ENCODE measurements around the gene ING5.
"Not testable (repeated sequence)": the region's sequence is repeated elsewhere in the genome, so short reads cannot be mapped to it uniquely, and the experiment has no call there.

Gene ING5

DNA sequence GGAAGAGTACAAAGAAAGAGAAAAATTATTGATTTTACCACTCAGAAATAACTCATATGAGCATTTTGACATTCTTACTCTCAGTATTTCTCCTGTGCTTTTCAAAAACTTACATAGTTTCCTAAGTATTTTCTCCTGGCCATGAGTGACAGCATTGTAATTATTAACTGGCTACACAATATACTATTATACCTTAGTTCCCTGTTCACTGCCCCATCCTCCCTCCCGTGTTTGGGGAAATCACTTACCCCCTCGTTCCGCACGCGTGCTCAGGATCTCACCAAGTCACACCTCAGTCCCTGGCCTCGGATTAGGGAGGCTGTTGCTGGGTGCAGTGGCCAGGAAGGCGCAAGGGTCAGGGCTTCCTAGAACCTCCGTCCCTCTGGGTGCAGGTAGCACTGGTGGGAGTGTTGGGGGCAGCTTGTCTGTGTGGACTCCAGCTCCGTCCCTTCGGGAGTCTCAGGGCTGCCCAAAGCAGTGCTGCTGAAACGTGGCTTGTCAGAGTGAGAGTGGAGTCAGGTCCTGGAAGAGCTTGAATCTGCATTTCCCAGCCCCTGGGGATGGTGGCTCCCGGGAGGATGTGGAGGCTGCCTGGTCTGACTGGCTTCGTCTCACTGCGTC, 41.1 kb upstream of the ING5 start:
- no peak overlapping the region for H4K8ac ChIP-seq (ENCODE audit: low read depth, low read length)
- no peak overlapping the region for H4K5ac ChIP-seq (ENCODE audit: low read length)
- no peak overlapping the region for H3K4ac ChIP-seq (ENCODE audit: low read depth, low read length)
- H2BK15ac ChIP-seq (replicated peaks; ENCODE audit: low read depth), result no peak overlapping the region
- H3K27me3 ChIP-seq (ENCODE audit: insufficient read depth, low read length, poor library complexity), result no peaks in the 10 kb centered on the region
- H3K79me2 ChIP-seq (ENCODE audit: control insufficient read depth, insufficient read depth, low read length), result no peaks in the 10 kb centered on the region
- H3K79me1 ChIP-seq (ENCODE audit: low read length), result peaks cover 1% of the 10 kb centered on the region
- H3K56ac ChIP-seq (ENCODE audit: low read length), result no peak overlapping the region
- WGBS (ENCODE audit: extremely low coverage, insufficient coverage, low lambda C conversion rate), result no CpG with 5 or more reads among the region's 14 CpGs
- H3K18ac ChIP-seq (ENCODE audit: low read length), result no peak overlapping the region
- H3K23ac ChIP-seq (ENCODE audit: low read length), result no peak overlapping the region
- no peak overlapping the region for H2AK5ac ChIP-seq (ENCODE audit: low read length)
- H3K9ac ChIP-seq (ENCODE audit: low read length), result no peak overlapping the region
- H3K4me1 ChIP-seq (ENCODE audit: control insufficient read depth, low read depth, low read length), result no peaks in the 10 kb centered on the region
- no peak overlapping the region for H3K4me3 ChIP-seq (ENCODE audit: low read length)
- no peak for DNase-seq
- no peak overlapping the region for H3K27ac ChIP-seq (ENCODE audit: low read depth, low read length)
- H3K36me3 ChIP-seq (ENCODE audit: control insufficient read depth, insufficient read depth, low read length), result peaks cover 4% of the 10 kb centered on the region
- H2BK120ac ChIP-seq (ENCODE audit: low read depth, low read length), result no peak overlapping the region
- no peak overlapping the region for H3K4me2 ChIP-seq (ENCODE audit: low read length)
- H2BK5ac ChIP-seq (ENCODE audit: low read length), result no peak overlapping the region

DNA sequence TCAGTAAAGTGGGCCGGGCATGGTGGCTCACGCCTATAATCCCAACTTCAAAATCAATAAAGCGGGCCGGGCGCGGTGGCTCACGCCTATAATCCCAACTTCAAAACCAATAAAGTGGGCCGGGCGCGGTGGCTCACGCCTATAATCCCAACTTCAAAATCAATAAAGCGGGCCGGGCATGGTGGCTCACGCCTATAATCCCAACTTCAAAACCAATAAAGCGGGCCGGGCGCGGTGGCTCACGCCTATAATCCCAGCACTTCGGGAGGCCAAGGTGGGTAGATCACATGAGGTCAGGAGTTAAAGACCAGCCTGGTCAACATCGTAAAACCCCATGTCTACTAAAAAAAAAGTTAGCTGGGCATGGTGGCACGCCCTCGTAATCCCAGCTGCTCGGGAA, 39.1 kb upstream of the ING5 start:
- not testable (repeated sequence) for H3K27me3 ChIP-seq (ENCODE audit: insufficient read depth, low read length, poor library complexity); H3K4me2 ChIP-seq (ENCODE audit: low read length); H2BK120ac ChIP-seq (ENCODE audit: low read depth, low read length); H3K79me1 ChIP-seq (ENCODE audit: low read length); H3K36me3 ChIP-seq (ENCODE audit: control insufficient read depth, insufficient read depth, low read length); H3K27ac ChIP-seq (ENCODE audit: low read depth, low read length); H4K5ac ChIP-seq (ENCODE audit: low read length); H3K4me1 ChIP-seq (ENCODE audit: control insufficient read depth, low read depth, low read length); H2BK15ac ChIP-seq (replicated peaks; ENCODE audit: low read depth); H2AK5ac ChIP-seq (ENCODE audit: low read length); H4K8ac ChIP-seq (ENCODE audit: low read depth, low read length); H3K23ac ChIP-seq (ENCODE audit: low read length); H3K18ac ChIP-seq (ENCODE audit: low read length); DNase-seq; H3K79me2 ChIP-seq (ENCODE audit: control insufficient read depth, insufficient read depth, low read length); H3K4ac ChIP-seq (ENCODE audit: low read depth, low read length); H3K56ac ChIP-seq (ENCODE audit: low read length); H2BK5ac ChIP-seq (ENCODE audit: low read length); H3K4me3 ChIP-seq (ENCODE audit: low read length); H3K9ac ChIP-seq (ENCODE audit: low read length)
- WGBS (ENCODE audit: extremely low coverage, insufficient coverage, low lambda C conversion rate), result no CpG with 5 or more reads among the region's 24 CpGs

DNA sequence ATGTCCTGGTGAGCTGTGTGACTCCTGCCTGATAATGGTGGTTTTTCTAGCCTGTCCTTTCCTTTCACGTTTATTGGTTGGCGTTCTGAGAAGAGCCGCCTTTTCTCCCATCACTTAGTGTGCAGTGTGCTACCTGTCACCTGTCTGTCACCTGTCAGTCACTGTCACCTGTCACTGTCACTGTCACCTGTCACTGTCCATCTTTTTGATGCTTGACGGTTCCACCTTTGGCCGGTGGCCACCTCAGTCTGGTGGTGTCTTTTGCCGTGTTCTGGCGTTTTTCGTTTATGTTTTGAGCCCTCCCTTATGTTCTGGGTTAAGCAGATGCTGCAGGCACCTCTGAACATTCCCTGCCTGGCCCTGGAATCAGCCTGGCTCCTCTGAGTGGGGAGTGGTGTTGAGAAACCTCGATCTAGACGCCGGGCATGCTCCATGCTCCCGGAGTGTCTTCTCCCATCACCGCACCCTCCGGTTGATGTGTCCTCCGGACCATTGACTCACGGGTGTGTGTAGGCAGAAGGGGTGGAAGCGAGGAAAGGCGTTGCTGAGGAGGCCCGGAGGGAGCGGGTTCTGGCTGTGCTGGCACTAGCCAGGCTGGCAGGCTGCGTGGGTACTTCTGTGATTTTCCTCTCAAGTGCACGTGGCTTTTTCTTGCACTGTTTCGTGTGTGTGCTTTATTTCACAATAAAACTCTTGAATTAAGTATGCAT, 36.0 kb upstream of the ING5 start:
- DNase-seq, result no peak
- H3K56ac ChIP-seq (ENCODE audit: low read length), result no peak overlapping the region
- H3K79me2 ChIP-seq (ENCODE audit: control insufficient read depth, insufficient read depth, low read length), result no peaks in the 10 kb centered on the region
- H3K36me3 ChIP-seq (ENCODE audit: control insufficient read depth, insufficient read depth, low read length), result peaks cover 7% of the 10 kb centered on the region
- H4K8ac ChIP-seq (ENCODE audit: low read depth, low read length), result no peak overlapping the region
- no peak overlapping the region for H3K27ac ChIP-seq (ENCODE audit: low read depth, low read length)
- H3K4me3 ChIP-seq (ENCODE audit: low read length), result no peak overlapping the region
- H3K79me1 ChIP-seq (ENCODE audit: low read length), result peaks cover 2% of the 10 kb centered on the region
- H2BK5ac ChIP-seq (ENCODE audit: low read length), result no peak overlapping the region
- no peak overlapping the region for H3K23ac ChIP-seq (ENCODE audit: low read length)
- no peak overlapping the region for H3K4ac ChIP-seq (ENCODE audit: low read depth, low read length)
- no peak overlapping the region for H3K4me2 ChIP-seq (ENCODE audit: low read length)
- WGBS (ENCODE audit: extremely low coverage, insufficient coverage, low lambda C conversion rate), result no CpG with 5 or more reads among the region's 23 CpGs
- H3K9ac ChIP-seq (ENCODE audit: low read length), result no peak overlapping the region
- no peak overlapping the region for H2AK5ac ChIP-seq (ENCODE audit: low read length)
- no peak overlapping the region for H4K5ac ChIP-seq (ENCODE audit: low read length)
- H3K4me1 ChIP-seq (ENCODE audit: control insufficient read depth, low read depth, low read length), result no peaks in the 10 kb centered on the region
- no peak overlapping the region for H3K18ac ChIP-seq (ENCODE audit: low read length)
- H2BK15ac ChIP-seq (replicated peaks; ENCODE audit: low read depth), result no peak overlapping the region
- H2BK120ac ChIP-seq (ENCODE audit: low read depth, low read length), result no peak overlapping the region
- no peaks in the 10 kb centered on the region for H3K27me3 ChIP-seq (ENCODE audit: insufficient read depth, low read length, poor library complexity)

DNA sequence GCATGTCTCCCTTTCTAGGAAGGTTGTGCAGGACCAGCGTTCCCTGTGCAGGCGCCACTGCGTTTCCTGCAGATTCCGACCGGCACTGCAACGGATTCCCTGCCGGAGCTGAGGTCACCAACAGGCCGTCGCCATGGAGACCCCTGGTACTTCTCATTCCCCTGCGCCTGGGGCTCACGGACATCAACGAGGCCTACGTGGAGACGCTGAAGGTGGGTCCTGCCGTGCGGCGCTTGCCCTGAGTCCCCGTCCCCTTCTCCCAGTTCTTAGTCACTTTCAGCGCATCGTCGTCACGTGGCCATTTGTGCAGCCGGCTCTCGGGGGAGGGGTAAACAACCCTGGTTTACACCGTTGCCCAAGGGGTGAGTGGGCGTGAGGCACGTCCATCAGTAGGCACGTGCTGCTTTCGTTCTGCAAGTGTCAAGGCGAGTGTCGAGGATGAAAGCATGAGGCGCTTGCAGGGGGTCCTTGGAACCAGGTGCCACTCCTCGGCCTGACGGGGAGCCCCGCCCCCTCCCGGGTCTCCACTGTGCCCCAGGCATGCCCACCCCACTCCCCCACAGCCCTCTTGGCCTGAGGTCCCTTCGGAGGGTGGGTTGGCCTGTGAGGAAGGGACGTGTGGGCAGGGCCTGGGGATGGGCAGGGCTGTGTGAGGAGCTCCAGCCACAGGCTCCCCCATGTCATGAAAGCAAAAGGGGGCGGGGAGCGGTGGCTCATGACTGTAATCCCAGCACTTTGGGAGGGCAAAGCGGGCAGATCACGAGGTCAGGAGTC, 35.0 kb upstream of the ING5 start:
- H3K4me1 ChIP-seq (ENCODE audit: control insufficient read depth, low read depth, low read length), result no peaks in the 10 kb centered on the region
- H3K27ac ChIP-seq (ENCODE audit: low read depth, low read length), result no peak overlapping the region

DNA sequence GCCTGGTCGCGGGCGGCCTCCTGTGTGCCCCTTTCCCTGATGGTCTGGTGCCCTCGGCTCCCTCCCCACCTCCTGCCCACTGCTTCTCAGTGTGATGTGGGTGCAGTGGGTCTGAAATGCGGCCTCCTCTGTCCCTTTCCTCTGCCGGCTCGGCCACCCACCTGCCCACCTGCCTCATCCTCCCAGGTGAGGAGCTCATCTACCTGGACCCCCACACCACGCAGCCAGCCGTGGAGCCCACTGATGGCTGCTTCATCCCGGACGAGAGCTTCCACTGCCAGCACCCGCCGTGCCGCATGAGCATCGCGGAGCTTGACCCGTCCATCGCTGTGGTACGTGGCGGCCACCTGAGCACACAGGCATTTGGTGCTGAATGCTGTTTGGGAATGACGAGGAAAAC, 33.5 kb upstream of the ING5 start:
- Histone ChIP-seq H2AK5ac (ENCODE audit: low read length) (no peak overlapping the region), H4K5ac (ENCODE audit: low read length) (no peak overlapping the region), H3K36me3 (ENCODE audit: control insufficient read depth, insufficient read depth, low read length) (peaks cover 5% of the 10 kb centered on the region), H3K4me3 (ENCODE audit: low read length) (no peak overlapping the region), H3K9ac (ENCODE audit: low read length) (no peak overlapping the region), H3K4me1 (ENCODE audit: control insufficient read depth, low read depth, low read length) (no peaks in the 10 kb centered on the region), H2BK15ac (replicated peaks; ENCODE audit: low read depth) (no peak overlapping the region), H3K18ac (ENCODE audit: low read length) (no peak overlapping the region), H3K4me2 (ENCODE audit: low read length) (no peak overlapping the region), H4K8ac (ENCODE audit: low read depth, low read length) (no peak overlapping the region), H3K4ac (ENCODE audit: low read depth, low read length) (no peak overlapping the region), H3K23ac (ENCODE audit: low read length) (no peak overlapping the region), H2BK120ac (ENCODE audit: low read depth, low read length) (no peak overlapping the region), H3K27ac (ENCODE audit: low read depth, low read length) (no peak overlapping the region), H3K79me2 (ENCODE audit: control insufficient read depth, insufficient read depth, low read length) (no peaks in the 10 kb centered on the region), H3K27me3 (ENCODE audit: insufficient read depth, low read length, poor library complexity) (no peaks in the 10 kb centered on the region), H3K79me1 (ENCODE audit: low read length) (peaks cover 2% of the 10 kb centered on the region), H2BK5ac (ENCODE audit: low read length) (no peak overlapping the region), H3K56ac (ENCODE audit: low read length) (no peak overlapping the region)
- WGBS (ENCODE audit: extremely low coverage, insufficient coverage, low lambda C conversion rate), result no CpG with 5 or more reads among the region's 21 CpGs
- DNase-seq, result no peak

More for the DNA sequence above, 35.0 kb upstream of the ING5 start:
- H4K5ac ChIP-seq (ENCODE audit: low read length), result no peak overlapping the region
- no peak overlapping the region for H3K4me3 ChIP-seq (ENCODE audit: low read length)
- WGBS (ENCODE audit: extremely low coverage, insufficient coverage, low lambda C conversion rate), result no CpG with 5 or more reads among the region's 42 CpGs
- H3K18ac ChIP-seq (ENCODE audit: low read length), result no peak overlapping the region
- no peak overlapping the region for H2AK5ac ChIP-seq (ENCODE audit: low read length)
- no peak overlapping the region for H4K8ac ChIP-seq (ENCODE audit: low read depth, low read length)
- DNase-seq, result peak; percentile 36
- no peaks in the 10 kb centered on the region for H3K27me3 ChIP-seq (ENCODE audit: insufficient read depth, low read length, poor library complexity)
- H3K79me2 ChIP-seq (ENCODE audit: control insufficient read depth, insufficient read depth, low read length), result no peaks in the 10 kb centered on the region
- no peak overlapping the region for H3K4me2 ChIP-seq (ENCODE audit: low read length)
- H3K23ac ChIP-seq (ENCODE audit: low read length), result no peak overlapping the region
- no peak overlapping the region for H3K56ac ChIP-seq (ENCODE audit: low read length)
- H2BK15ac ChIP-seq (replicated peaks; ENCODE audit: low read depth), result no peak overlapping the region
- H2BK120ac ChIP-seq (ENCODE audit: low read depth, low read length), result no peak overlapping the region
- no peak overlapping the region for H2BK5ac ChIP-seq (ENCODE audit: low read length)
- no peak overlapping the region for H3K4ac ChIP-seq (ENCODE audit: low read depth, low read length)
- no peak overlapping the region for H3K9ac ChIP-seq (ENCODE audit: low read length)
- peaks cover 5% of the 10 kb centered on the region for H3K36me3 ChIP-seq (ENCODE audit: control insufficient read depth, insufficient read depth, low read length)
- H3K79me1 ChIP-seq (ENCODE audit: low read length), result peaks cover 2% of the 10 kb centered on the region
